ENCODE results near the gene TBX10.

Gene TBX10

DNA sequence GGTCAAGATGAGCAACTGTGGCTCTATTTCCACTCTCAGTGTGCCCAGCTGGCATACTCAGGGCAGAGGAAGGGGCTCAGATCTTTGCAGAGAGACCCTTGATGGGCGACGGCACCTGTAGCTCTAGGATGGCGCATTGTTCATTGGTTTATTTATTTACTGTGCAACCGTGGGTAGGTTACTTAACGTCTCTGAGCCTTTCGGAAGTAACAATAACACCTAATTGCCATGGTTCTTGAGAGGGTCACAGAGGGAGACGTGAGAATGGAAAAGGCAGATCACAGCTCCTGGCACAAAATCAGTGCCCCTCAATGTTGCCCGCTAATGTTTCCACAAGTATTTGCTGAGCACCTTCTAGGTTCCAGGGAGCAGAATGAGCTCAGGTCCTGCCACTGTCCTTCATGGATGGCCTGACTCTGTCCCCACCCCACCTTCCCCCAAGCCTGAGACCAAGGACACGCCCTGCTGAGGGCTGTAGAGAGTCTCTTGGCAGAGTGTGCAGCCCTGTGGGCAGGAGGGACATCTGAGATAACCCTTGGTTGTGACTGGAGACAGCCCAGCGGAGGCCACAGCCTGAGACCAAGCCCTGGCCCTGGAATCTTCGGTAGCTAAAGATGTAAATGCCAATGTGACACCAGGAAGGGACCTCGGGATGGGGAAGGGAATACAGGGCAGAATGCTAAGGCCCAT is 35.6 kb upstream of the TBX10 start:
- DNase-seq: no peak
- no peaks in the 10 kb centered on the region; the same call in 1 of the 2 replicates for H3K9me3 ChIP-seq
- H3K27me3 ChIP-seq: peaks cover 45% of the 10 kb centered on the region
- TF ChIP-seq, protein P1, sequence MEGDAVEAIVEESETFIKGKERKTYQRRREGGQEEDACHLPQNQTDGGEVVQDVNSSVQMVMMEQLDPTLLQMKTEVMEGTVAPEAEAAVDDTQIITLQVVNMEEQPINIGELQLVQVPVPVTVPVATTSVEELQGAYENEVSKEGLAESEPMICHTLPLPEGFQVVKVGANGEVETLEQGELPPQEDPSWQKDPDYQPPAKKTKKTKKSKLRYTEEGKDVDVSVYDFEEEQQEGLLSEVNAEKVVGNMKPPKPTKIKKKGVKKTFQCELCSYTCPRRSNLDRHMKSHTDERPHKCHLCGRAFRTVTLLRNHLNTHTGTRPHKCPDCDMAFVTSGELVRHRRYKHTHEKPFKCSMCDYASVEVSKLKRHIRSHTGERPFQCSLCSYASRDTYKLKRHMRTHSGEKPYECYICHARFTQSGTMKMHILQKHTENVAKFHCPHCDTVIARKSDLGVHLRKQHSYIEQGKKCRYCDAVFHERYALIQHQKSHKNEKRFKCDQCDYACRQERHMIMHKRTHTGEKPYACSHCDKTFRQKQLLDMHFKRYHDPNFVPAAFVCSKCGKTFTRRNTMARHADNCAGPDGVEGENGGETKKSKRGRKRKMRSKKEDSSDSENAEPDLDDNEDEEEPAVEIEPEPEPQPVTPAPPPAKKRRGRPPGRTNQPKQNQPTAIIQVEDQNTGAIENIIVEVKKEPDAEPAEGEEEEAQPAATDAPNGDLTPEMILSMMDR (IDR thresholded peaks at IDR 0.05; ENCODE audit: low read depth, low read length): no peak
- no peaks in the 10 kb centered on the region for H3K4me1 ChIP-seq
- no peaks in the 10 kb centered on the region for H3K36me3 ChIP-seq
- H3K4me3 ChIP-seq (ENCODE audit: low read depth, low read length): no peak overlapping the region

DNA sequence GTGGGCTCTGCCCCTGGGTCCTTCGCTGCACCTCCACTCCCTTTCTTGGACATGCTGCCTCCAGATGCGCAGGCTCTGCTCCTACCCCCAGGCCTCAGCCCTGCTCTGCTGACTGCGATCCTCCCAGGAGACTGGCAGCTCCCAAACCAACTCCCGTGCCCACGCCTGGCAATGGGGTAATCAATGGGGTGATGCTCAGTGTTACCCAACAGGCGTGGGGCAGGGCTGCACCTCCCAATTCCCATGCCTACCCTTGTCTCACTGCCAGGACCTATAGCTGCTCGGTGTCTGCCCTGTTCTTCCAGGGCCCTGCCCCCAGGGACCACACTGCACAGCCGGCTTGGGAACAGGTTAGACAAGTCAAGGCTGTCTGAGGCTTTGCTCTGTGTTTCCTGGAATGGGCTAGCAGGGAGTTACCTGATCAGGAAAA is 34.9 kb upstream of the TBX10 start, which contains the start of gene ALDH3B2:
Gene ALDH3B2, minus strand, starts transcription at position 182 of the 430 bp plus-strand sequence. CDS start 7,688 bp downstream, outside the sequence.
- no peak for DNase-seq
- no peaks in the 10 kb centered on the region for H3K4me1 ChIP-seq
- peaks cover 45% of the 10 kb centered on the region for H3K27me3 ChIP-seq
- no peaks in the 10 kb centered on the region; the same call in 1 of the 2 replicates for H3K9me3 ChIP-seq
- no peak within 1 kb of the TSS for H3K4me3 ChIP-seq (ENCODE audit: low read depth, low read length)
- no peaks in the 10 kb centered on the region for H3K36me3 ChIP-seq
- TF ChIP-seq, protein P1 (IDR thresholded peaks at IDR 0.05; ENCODE audit: low read depth, low read length): no peak

DNA sequence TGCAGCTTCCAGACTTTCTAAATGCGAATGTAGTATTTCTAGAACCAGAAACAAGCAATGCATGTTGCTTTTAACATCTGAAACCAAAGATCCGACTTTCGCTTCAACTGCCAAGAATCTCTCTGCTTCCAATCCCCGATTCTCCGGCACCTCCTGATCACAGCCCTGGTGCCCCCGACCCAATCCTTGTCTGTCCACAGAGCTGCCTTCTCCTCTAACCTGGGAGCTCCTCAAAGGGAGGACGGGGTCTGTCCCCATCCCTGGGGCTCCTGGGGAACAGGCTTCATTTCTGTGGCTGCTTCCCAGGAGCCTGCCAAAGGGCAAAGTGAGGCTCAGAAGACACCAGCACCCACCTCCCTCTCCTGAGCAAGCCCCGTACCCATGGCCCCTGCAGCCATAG is 34.3 kb upstream of the TBX10 start:
- Histone ChIP-seq H3K27me3 (peaks cover 45% of the 10 kb centered on the region), H3K4me1 (no peaks in the 10 kb centered on the region), H3K36me3 (no peaks in the 10 kb centered on the region), H3K9me3 (no peaks in the 10 kb centered on the region; the same call in 1 of the 2 replicates), H3K4me3 (ENCODE audit: low read depth, low read length) (no peak overlapping the region)
- TF ChIP-seq, protein P1 (IDR thresholded peaks at IDR 0.05; ENCODE audit: low read depth, low read length): no peak
- DNase-seq: no peak

DNA sequence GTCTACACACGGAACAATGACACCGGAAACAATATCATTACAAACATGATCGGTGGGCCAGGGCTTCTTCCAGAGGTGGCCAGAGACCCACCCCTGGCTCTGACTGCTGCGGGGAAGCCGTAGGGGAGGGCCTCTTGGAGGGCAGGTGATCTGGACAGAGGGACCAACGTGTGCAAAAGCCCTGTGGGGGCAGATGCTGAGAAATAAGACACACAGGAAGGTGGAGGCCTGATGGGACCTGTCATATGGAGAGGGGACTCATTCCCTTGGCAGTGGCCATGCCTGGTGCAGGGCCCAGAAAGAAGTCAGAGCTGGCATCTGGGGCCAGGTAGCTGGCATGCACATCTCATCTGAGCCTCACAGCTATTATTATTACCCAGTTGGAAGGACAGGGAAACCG is 33.8 kb upstream of the TBX10 start:
- DNase-seq: no peak
- TF ChIP-seq, protein P1 (IDR thresholded peaks at IDR 0.05; ENCODE audit: low read depth, low read length): no peak
- H3K36me3 ChIP-seq: no peaks in the 10 kb centered on the region
- peaks cover 45% of the 10 kb centered on the region for H3K27me3 ChIP-seq
- no peak overlapping the region for H3K4me3 ChIP-seq (ENCODE audit: low read depth, low read length)
- H3K9me3 ChIP-seq: no peaks in the 10 kb centered on the region; the same call in 1 of the 2 replicates
- H3K4me1 ChIP-seq: no peaks in the 10 kb centered on the region

DNA sequence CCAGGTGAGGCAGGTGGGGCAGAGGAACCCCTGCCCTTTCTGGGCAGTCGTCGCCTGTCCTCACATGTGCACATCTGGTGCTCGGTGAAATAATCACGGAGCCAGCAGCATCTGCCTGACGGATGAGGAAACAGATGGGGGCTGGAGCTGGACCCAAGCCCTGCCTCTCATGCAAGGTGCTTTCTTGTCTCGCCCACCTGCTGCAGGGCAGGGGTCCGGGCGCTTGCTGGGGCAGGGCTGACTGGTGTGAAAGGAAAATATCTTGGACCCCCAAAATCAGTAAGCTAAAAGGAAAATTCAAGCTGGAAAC is 31.6 kb upstream of the TBX10 start:
- no peaks in the 10 kb centered on the region; the same call in 1 of the 2 replicates for H3K9me3 ChIP-seq
- H3K4me1 ChIP-seq: no peaks in the 10 kb centered on the region
- TF ChIP-seq, protein P1 (IDR thresholded peaks at IDR 0.05; ENCODE audit: low read depth, low read length): no peak
- no peaks in the 10 kb centered on the region for H3K36me3 ChIP-seq
- DNase-seq: no peak
- H3K27me3 ChIP-seq: peaks cover 31% of the 10 kb centered on the region
- H3K4me3 ChIP-seq (ENCODE audit: low read depth, low read length): no peak overlapping the region

Measured in BE2C (cell line).